HepG2 (cell line): ENCODE measurements around the gene PRRT1. TPM values are rescaled to one million over a fixed set of nuclear protein-coding genes. Genes with fewer than 3 reads are reported as not detected.
A peak's percentile ranks its signal among the peaks of the same experiment; 100 is the strongest.

Source experiments
- ATAC-seq: fragments of 200-7000 bp; cut with Tn5 transposase; 3 replicates; pipeline ENCODE4 v1.9.1; 2020; ENCODE audit warnings: mild to moderate bottlenecking, moderate library complexity
- BruUV-seq: library from RNA; stranded (reverse); fragments of 400-500 nt; replicated peaks from 2 replicates; lab custom pipeline; 2021; lab: Mats Ljungman, UMichigan
- CTCF ChIA-PET: fragments of 300-600 bp; formaldehyde crosslinking; extraction: SDS; loops from one replicate; lab custom pipeline; 2021; ENCODE audit warnings: low total read pairs, inconsistent platforms, low intra/inter-chr PET ratio; lab: Yijun Ruan, JAX
- POLR2A ChIA-PET: fragments of 350-600 bp; sonication (Branson Sonifier 250); formaldehyde crosslinking; loops from one replicate; lab custom pipeline; 2020; ENCODE audit warnings: antibody characterized with exemption, inconsistent platforms; lab: Yijun Ruan, JAX
- DNase-seq: peaks from one replicate; pipeline ENCODE4 v3.0.0-alpha.2; 2015; ENCODE audit warnings: low spot score
- FAIRE-seq: peaks from 3 replicates; lab custom pipeline; 2011; peaks lifted over from hg19 to GRCh38; lab: Jason Lieb, UNC
- H2AFZ ChIP-seq: one replicate; pipeline ENCODE4 v1.6.1; 2011; ENCODE audit warnings: low read length, inconsistent platforms
- H3K27ac ChIP-seq: fragments of 300-600 bp; 3 replicates; pipeline ENCODE4 v1.8.0; 2011; ENCODE audit warnings: mixed run types, mild to moderate bottlenecking, mixed read lengths, low read length, inconsistent platforms; ENCODE audit not compliant: insufficient read depth; ENCODE audit errors: extremely low read length
- H3K27me3 ChIP-seq, 2 experiments: fragments of 200-600 bp in 1 of 2; 2 replicates in 1 of 2; 3 replicates in 1 of 2; pipeline versions ENCODE4 v1.6.0 to v1.8.0; 2011; ENCODE audit warnings: low read length in 2 of 2, mild to moderate bottlenecking in 2 of 2, moderate library complexity in 2 of 2, inconsistent platforms in 1 of 2; ENCODE audit not compliant: insufficient read depth in 2 of 2, control insufficient read depth in 1 of 2
- H3K36me3 ChIP-seq, 2 experiments: fragments of 200-600 bp in 1 of 2; replicated peaks in 1 of 2; 2 replicates in 1 of 2; 3 replicates in 1 of 2; pipeline versions ENCODE4 v1.5.1 to v1.8.0; 2011; ENCODE audit warnings: low read length in 2 of 2, inconsistent platforms in 1 of 2; ENCODE audit not compliant: insufficient read depth in 2 of 2, control insufficient read depth in 1 of 2
- H3K4me1 ChIP-seq: 2 replicates; pipeline ENCODE4 v1.5.1; 2012; ENCODE audit warnings: low read length, inconsistent platforms; ENCODE audit not compliant: insufficient read depth
- H3K4me2 ChIP-seq: 2 replicates; pipeline ENCODE4 v1.6.0; 2011; ENCODE audit warnings: low read depth, low read length, inconsistent platforms
- H3K4me3 ChIP-seq, 3 experiments: fragments of 200-600 bp in 1 of 3; sonication (generic), shearing (Covaris generic) in 1 of 3; replicated peaks in 1 of 3; 2 replicates each; pipeline ENCODE4 v1.5.1; 2011 to 2016; ENCODE audit warnings: low read length in 3 of 3, inconsistent platforms in 2 of 3, low read depth in 2 of 3, mild to moderate bottlenecking in 2 of 3, control low read depth in 1 of 3, mixed read lengths in 1 of 3; ENCODE audit not compliant: insufficient read depth in 1 of 3
- H3K79me2 ChIP-seq: one replicate; pipeline ENCODE4 v1.6.1; 2011; ENCODE audit warnings: low read length, inconsistent platforms; ENCODE audit not compliant: insufficient read depth
- H3K9ac ChIP-seq: 2 replicates; pipeline ENCODE4 v1.6.0; 2011; ENCODE audit warnings: mild to moderate bottlenecking, low read depth, low read length, inconsistent platforms; ENCODE audit not compliant: insufficient read depth
- H3K9me3 ChIP-seq: 2 replicates; pipeline ENCODE4 v1.5.1; 2012; ENCODE audit warnings: mild to moderate bottlenecking, low read length
- H4K20me1 ChIP-seq: 2 replicates; pipeline ENCODE4 v1.6.0; 2011; ENCODE audit warnings: inconsistent platforms, mild to moderate bottlenecking, low read length, moderate library complexity; ENCODE audit not compliant: insufficient read depth
- EED ChIP-seq: sonication (generic); formaldehyde crosslinking; IDR thresholded peaks from 2 replicates; pipeline ENCODE4 v1.5.0; 2020; ENCODE audit warnings: mild to moderate bottlenecking, missing genetic modification reagents
- EHMT2 ChIP-seq: fragments of 200-600 bp; sonication (generic); IDR thresholded peaks from 2 replicates; pipeline ENCODE4 v1.7.0; 2017; ENCODE audit warnings: antibody characterized with exemption, low read depth, low read length, borderline replicate concordance
- EP300 ChIP-seq, 3 experiments: sonication (generic) in 1 of 3; formaldehyde crosslinking in 1 of 3; IDR thresholded peaks; 2 replicates each; pipeline versions ENCODE4 v1.5.1 to v1.6.1; 2011 to 2020; ENCODE audit warnings: low read depth in 2 of 3, low read length in 2 of 3, borderline replicate concordance in 1 of 3, improper control_type of control experiment in 1 of 3, mild to moderate bottlenecking in 1 of 3, missing genetic modification reagents in 1 of 3, moderate library complexity in 1 of 3
- HDAC1 ChIP-seq: sonication (generic); formaldehyde crosslinking; IDR thresholded peaks from 2 replicates; pipeline ENCODE4 v1.5.1; 2020; ENCODE audit warnings: mild to moderate bottlenecking, missing genetic modification reagents
- JUND ChIP-seq: sonication (generic); formaldehyde crosslinking; IDR thresholded peaks from 2 replicates; pipeline ENCODE4 v1.8.0; 2022; ENCODE audit warnings: mild to moderate bottlenecking, missing genetic modification reagents
- MED13 ChIP-seq: sonication (generic); formaldehyde crosslinking; IDR thresholded peaks from 2 replicates; pipeline ENCODE4 v1.5.0; 2020; ENCODE audit warnings: missing genetic modification reagents
- POLR2G ChIP-seq: fragments of 200-400 bp; formaldehyde crosslinking; IDR thresholded peaks from 2 replicates; pipeline ENCODE4 v1.6.1; 2018; ENCODE audit warnings: mild to moderate bottlenecking, low read depth, low read length, moderate library complexity
- RFX3 ChIP-seq: IDR thresholded peaks from 2 replicates; pipeline ENCODE4 v1.6.1; 2016; ENCODE audit warnings: missing biosample characterization, missing genetic modification reagents
- SKI ChIP-seq: fragments of 450-650 bp; IDR thresholded peaks from one replicate; pipeline ENCODE4 v1.6.1; 2018; ENCODE audit warnings: mild to moderate bottlenecking; ENCODE audit not compliant: partially characterized antibody
- YEATS4 ChIP-seq: sonication (generic); formaldehyde crosslinking; IDR thresholded peaks from 2 replicates; pipeline ENCODE4 v1.4.0; 2020; ENCODE audit warnings: missing genetic modification reagents, borderline replicate concordance
- ZNF253 ChIP-seq: sonication (generic); formaldehyde crosslinking; IDR thresholded peaks from 2 replicates; pipeline ENCODE4 v1.8.0; 2022; ENCODE audit warnings: mild to moderate bottlenecking, missing genetic modification reagents, borderline replicate concordance
- ZNF567 ChIP-seq: sonication (generic); formaldehyde crosslinking; IDR thresholded peaks from 2 replicates; pipeline ENCODE4 v1.8.1; 2023; ENCODE audit warnings: mild to moderate bottlenecking, missing genetic modification reagents, borderline replicate concordance
- ZNF629 ChIP-seq: sonication (generic); formaldehyde crosslinking; conservative IDR thresholded peaks from 2 replicates; pipeline ENCODE4 v1.5.0; 2020; ENCODE audit warnings: missing genetic modification reagents
- ZNF652 ChIP-seq: IDR thresholded peaks from 2 replicates; pipeline ENCODE4 v1.6.1; 2016; ENCODE audit warnings: low read depth, borderline replicate concordance
- ZNF720 ChIP-seq: sonication (generic); formaldehyde crosslinking; IDR thresholded peaks from 2 replicates; pipeline ENCODE4 v1.4.0; 2020; ENCODE audit warnings: missing genetic modification reagents
- ZNF788 ChIP-seq: sonication (generic); formaldehyde crosslinking; IDR thresholded peaks from 2 replicates; pipeline ENCODE4 v1.5.0; 2020; ENCODE audit warnings: mild to moderate bottlenecking, missing genetic modification reagents, borderline replicate concordance
- WGBS: methylation state at CpG from one replicate; pipeline ENCODE4 v1.1.6; 2017; ENCODE audit warnings: low lambda C conversion rate; 5-methylcytosine and 5-hydroxymethylcytosine counted together
- in situ Hi-C: cut with HindIII; loops from 2 replicates; pipeline ENCODE4 v1.10.0; 2017; ENCODE audit warnings: low pct_unique_long_range_greater_than_20kb; ENCODE audit not compliant: extremely low pct_ligation_motif_present
- intact Hi-C: fragments of 100-400 bp; cut with micrococcal nuclease; formaldehyde crosslinking; loops from one replicate; pipeline ENCODE4 v1.10.0; 2022; ENCODE audit not compliant: unreplicated experiment
- polyA plus RNA-seq, 8 experiments: library from polyadenylated mRNA; depleted of rRNA in 3 of 8; stranded (reverse) in 7 of 8; unstranded in 1 of 8; fragments of >200 nt; fragmentation: Illumina TruSeq in 4 of 8; extraction: Trizol in 4 of 8; gene quantifications; 2 replicates each; pipeline versions ENCODE4 v1.2.1 to v1.2.3, GENCODE V29; 2011 to 2016; ENCODE audit warnings: low read depth in 4 of 8, missing spikeins in 1 of 8, mixed read lengths in 1 of 8; ENCODE audit not compliant: insufficient read depth in 1 of 8
- total RNA-seq, 5 experiments: library from RNA; depleted of rRNA; stranded (reverse); fragments of >200 nt; fragmentation: Illumina TruSeq; extraction: Trizol; gene quantifications; 2 replicates each; pipeline ENCODE4 v1.2.3, GENCODE V29; 2016; ENCODE audit warnings: low read depth in 1 of 5
- TF ChIP-seq, protein P1 (sequence below): sonication (generic); formaldehyde crosslinking; IDR thresholded peaks from 2 replicates; pipeline ENCODE4 v1.9.0; 2021; ENCODE audit warnings: missing genetic modification reagents, mild to moderate bottlenecking, borderline replicate concordance
- TF ChIP-seq, protein P2 (sequence below): sonication (generic); formaldehyde crosslinking; IDR thresholded peaks from 2 replicates; pipeline ENCODE4 v1.9.0; 2022; ENCODE audit warnings: missing genetic modification reagents, mild to moderate bottlenecking, borderline replicate concordance
- TF ChIP-seq, protein P3 (sequence below): IDR thresholded peaks from 2 replicates; pipeline ENCODE4 v1.6.1; 2012; ENCODE audit warnings: inconsistent platforms

Gene PRRT1
- total and polyA plus RNA-seq, 2 of the 13 experiments (the other 11 are each of a cell fraction or from before 2014, with no cell fraction given) = 0.64 to 1.4 TPM

DNA sequence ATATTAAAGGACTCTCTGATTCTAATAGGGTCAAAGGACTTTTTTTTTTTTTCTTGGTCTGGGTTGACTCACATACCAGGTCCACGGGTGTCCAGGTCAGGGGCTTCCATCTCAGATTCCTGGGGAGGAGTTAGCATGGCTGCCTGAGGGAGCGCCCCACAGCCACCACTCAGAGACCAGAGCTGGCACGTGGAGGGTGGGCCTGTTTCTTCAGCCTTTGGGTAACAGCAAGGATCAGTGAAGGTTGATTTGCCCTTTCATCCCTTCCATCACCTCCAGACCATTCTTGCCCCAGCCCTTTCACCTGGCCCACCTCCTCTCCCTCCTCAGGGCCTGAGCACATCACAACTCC lies 46.6 kb upstream of the PRRT1 start (continued):
- TF ChIP-seq RFX3 (CRISPR knock-in tag) (no peak), EP300 (IDR thresholded peaks at IDR 0.05; ENCODE audit: low read depth in 2 of 2, low read length in 2 of 2) (no peak), EP300 (CRISPR knock-in tag; IDR thresholded peaks at IDR 0.05; ENCODE audit: borderline replicate concordance) (no peak), POLR2G (no peak), HDAC1 (CRISPR knock-in tag) (no peak), YEATS4 (no peak), EHMT2 (no peak)
- TF ChIP-seq, protein P1, sequence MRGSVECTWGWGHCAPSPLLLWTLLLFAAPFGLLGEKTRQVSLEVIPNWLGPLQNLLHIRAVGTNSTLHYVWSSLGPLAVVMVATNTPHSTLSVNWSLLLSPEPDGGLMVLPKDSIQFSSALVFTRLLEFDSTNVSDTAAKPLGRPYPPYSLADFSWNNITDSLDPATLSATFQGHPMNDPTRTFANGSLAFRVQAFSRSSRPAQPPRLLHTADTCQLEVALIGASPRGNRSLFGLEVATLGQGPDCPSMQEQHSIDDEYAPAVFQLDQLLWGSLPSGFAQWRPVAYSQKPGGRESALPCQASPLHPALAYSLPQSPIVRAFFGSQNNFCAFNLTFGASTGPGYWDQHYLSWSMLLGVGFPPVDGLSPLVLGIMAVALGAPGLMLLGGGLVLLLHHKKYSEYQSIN (CRISPR knock-in tag) = no peak

DNA sequence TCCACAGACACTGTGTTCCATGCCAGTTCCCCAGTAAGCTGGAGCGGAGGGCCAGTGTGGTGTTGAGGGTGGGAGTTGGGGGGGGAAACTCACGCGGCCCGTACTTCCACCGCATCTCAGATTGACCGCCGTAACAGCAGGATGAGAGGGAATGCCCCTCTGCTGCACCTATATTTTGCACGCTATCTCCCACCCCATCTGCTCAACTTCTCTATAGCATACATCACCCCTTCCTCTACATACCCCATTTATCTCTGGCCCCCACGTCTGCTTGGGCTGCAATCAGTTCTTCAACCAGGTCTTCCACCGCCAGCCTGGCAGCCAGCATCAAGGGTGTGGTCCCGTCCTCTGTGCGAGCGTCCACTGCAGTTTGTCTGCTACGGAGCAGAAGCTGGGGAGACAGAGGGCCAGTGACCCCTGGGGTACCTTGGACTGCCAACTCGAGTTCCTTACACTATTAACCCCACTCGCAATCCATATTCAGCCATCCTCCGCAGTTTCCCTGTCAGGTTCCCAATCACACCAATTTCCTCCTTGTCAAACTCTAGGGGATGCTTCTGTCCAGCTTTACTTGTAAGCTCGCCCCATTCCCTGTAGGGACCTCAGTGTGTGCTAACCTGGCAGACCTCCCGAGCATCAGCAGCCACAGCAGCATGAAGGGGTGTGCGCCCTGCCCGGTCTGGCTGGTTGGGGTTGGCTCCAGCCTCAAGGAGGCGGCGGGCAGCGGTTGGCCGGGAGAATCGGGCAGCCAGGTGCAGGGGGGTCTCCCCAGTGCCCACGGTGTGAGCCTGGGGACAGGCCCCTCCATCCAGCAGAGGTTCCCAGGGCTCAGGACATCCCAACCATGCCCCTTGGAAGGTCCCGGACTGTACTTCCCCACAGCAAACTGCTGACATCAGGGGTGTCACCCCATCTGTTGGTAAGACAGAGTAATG lies 45.2 kb upstream of the PRRT1 start:
- no peak for DNase-seq
- no peak for TF ChIP-seq ZNF629 (CRISPR knock-in tag)
- TF ChIP-seq JUND (CRISPR knock-in tag) = no peak
- TF ChIP-seq, protein P2, sequence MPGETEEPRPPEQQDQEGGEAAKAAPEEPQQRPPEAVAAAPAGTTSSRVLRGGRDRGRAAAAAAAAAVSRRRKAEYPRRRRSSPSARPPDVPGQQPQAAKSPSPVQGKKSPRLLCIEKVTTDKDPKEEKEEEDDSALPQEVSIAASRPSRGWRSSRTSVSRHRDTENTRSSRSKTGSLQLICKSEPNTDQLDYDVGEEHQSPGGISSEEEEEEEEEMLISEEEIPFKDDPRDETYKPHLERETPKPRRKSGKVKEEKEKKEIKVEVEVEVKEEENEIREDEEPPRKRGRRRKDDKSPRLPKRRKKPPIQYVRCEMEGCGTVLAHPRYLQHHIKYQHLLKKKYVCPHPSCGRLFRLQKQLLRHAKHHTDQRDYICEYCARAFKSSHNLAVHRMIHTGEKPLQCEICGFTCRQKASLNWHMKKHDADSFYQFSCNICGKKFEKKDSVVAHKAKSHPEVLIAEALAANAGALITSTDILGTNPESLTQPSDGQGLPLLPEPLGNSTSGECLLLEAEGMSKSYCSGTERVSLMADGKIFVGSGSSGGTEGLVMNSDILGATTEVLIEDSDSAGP (CRISPR knock-in tag) = no peak
- TF ChIP-seq ZNF253 (CRISPR knock-in tag) = no peak
- 0 out of 2 replicates have a peak, but pooled peaks have one; percentile 12 for TF ChIP-seq MED13 (CRISPR knock-in tag)
- TF ChIP-seq ZNF720 (CRISPR knock-in tag) = no peak
- TF ChIP-seq EED (CRISPR knock-in tag) = peak; percentile 67; the same call in 1 of the 2 replicates
- 0 out of 2 replicates have a peak, but pooled peaks have one; percentile 35 for TF ChIP-seq ZNF567
- peak; percentile 3 for TF ChIP-seq SKI
- 0 out of 2 replicates have a peak, but pooled peaks have one; percentile 1 for TF ChIP-seq ZNF652 (CRISPR knock-in tag)
- TF ChIP-seq, protein P3, sequence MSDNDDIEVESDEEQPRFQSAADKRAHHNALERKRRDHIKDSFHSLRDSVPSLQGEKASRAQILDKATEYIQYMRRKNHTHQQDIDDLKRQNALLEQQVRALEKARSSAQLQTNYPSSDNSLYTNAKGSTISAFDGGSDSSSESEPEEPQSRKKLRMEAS = no peak
- TF ChIP-seq ZNF788 (CRISPR knock-in tag) = 0 out of 2 replicates have a peak, but pooled peaks have one; percentile 27

More for the DNA sequence above, 45.2 kb upstream of the PRRT1 start:
- H3K27me3 ChIP-seq = peaks cover 2 to 13% of the 10 kb centered on the region in 2 experiments; a peak in 3 of 5 replicates
- no peaks in the 10 kb centered on the region for H3K79me2 ChIP-seq
- no peaks in the 10 kb centered on the region for H3K36me3 ChIP-seq
- no peak for ATAC-seq
- intact Hi-C loops (loop anchor here (5.0 kb wide), 2 partner anchors 35 to 80 kb away; no protein-coding TSS in a partner anchor), in situ Hi-C loops (no loop called here)
- H3K4me3 ChIP-seq = peak overlapping the region in 2 of 3 experiments; percentile 94 to 96; a peak in 4 of 6 replicates
- H3K27ac ChIP-seq = peak overlapping the region; percentile 98
- H4K20me1 ChIP-seq = no peaks in the 10 kb centered on the region
- H3K9ac ChIP-seq = peak overlapping the region; percentile 99
- ChIA-PET CTCF (no interaction called here), POLR2A (interaction anchor here (1.1 to 3.0 kb wide), 5 partner anchors 19 to 775 kb away, joined by 4 to 82 read pairs (median 8); partner anchors contain the start of genes AGPAT1, NEU1 and RNF5)
- 83% methylated on average over 23 of the region's 28 CpGs for WGBS
- no peak for FAIRE-seq
- H3K4me2 ChIP-seq = peak overlapping the region; percentile 99
- no TSS peak for BruUV-seq
- peak overlapping the region; percentile 18 for H2AFZ ChIP-seq
- peaks cover 54% of the 10 kb centered on the region for H3K4me1 ChIP-seq
- no peaks in the 10 kb centered on the region for H3K9me3 ChIP-seq
